Ovary (tissue), 3 donors: ENCODE results near the gene SCGB3A2.

Experiments
- CTCF ChIP-seq, 3 donors: fragments of 450-650 bp in 2 of 3; fragments of 200-600 bp in 1 of 3; IDR thresholded peaks; one replicate each; pipeline versions ENCODE4 v1.5.1 to v1.8.0; 2016 to 2022; ENCODE audit warnings: antibody characterized with exemption in 3 of 3, mild to moderate bottlenecking in 1 of 3
- POLR2A ChIP-seq: fragments of 450-650 bp; IDR thresholded peaks from one replicate; pipeline ENCODE4 v1.6.1; 2017; ENCODE audit warnings: antibody characterized with exemption, mild to moderate bottlenecking, moderate library complexity
- donor health status: DM: no; HTN: no; CAD: no.

GRCh38 chr5:147918101-147918685, 39.7 kb downstream of the SCGB3A2 start:
- TF ChIP-seq CTCF (IDR thresholded peaks at IDR 0.05) (no peak), POLR2A (no peak)
